ENCODE measurements around the gene OBP2B. TPM values are rescaled to one million over a fixed set of nuclear protein-coding genes. Genes with fewer than 3 reads are reported as not detected.
"Not testable (repeated sequence)": the region's sequence is repeated elsewhere in the genome, so short reads cannot be mapped to it uniquely, and the experiment has no call there.

Gene OBP2B
- polyA plus RNA-seq, 1 experiment: not detected

DNA sequence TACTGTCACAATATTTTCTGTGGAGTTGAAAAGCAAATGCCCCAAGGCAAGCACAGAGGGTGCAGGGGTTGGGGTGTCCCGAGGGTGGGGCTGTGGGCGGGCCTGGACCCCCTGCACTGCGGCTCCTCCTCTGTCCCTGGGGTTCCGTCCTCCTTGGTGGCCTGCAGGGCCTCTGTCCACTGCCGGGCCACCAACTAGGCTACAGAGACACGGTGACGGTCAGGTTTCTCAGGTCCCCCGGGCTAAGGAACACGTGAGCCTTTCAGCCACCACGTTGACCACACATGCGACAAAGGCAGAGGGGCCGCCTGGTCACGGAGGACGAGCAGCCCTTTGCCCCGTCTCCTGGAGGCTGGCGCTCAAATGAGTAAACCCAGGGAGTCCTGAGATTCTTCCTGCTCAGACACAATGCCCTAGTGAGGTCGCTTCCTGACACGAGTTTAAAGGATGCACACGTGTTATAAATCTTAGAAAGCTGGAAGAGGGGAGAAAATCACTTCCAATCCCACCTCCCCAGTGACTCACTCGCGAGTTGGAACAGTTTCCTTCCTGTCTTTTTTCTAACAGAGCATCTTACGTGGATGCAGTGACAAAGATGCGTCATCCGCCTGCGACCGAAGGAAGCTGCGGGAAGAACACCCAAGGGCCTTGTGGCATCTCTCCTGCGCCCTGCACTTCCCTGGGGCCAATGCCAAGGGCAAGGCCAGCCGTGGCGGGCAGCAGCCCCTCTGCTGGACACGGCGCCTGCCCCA is 24.8 kb upstream of the OBP2B start:
- Histone ChIP-seq H3K9me3 (ENCODE audit: control insufficient read depth, insufficient read depth, low read length) (no peaks in the 10 kb centered on the region; the same call in 1 of the 2 replicates), H3K27me3 (ENCODE audit: control insufficient read depth, insufficient read depth, low read length) (peaks cover 8% of the 10 kb centered on the region), H3K27ac (ENCODE audit: low read depth, low read length) (no peak overlapping the region), H3K4me3 (ENCODE audit: low read depth, low read length) (no peak overlapping the region)
- TF ChIP-seq, protein P1, sequence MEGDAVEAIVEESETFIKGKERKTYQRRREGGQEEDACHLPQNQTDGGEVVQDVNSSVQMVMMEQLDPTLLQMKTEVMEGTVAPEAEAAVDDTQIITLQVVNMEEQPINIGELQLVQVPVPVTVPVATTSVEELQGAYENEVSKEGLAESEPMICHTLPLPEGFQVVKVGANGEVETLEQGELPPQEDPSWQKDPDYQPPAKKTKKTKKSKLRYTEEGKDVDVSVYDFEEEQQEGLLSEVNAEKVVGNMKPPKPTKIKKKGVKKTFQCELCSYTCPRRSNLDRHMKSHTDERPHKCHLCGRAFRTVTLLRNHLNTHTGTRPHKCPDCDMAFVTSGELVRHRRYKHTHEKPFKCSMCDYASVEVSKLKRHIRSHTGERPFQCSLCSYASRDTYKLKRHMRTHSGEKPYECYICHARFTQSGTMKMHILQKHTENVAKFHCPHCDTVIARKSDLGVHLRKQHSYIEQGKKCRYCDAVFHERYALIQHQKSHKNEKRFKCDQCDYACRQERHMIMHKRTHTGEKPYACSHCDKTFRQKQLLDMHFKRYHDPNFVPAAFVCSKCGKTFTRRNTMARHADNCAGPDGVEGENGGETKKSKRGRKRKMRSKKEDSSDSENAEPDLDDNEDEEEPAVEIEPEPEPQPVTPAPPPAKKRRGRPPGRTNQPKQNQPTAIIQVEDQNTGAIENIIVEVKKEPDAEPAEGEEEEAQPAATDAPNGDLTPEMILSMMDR (IDR thresholded peaks at IDR 0.05; ENCODE audit: low read depth, low read length): no peak
- CTCF ChIA-PET: no interaction called here
- no peak for DNase-seq (ENCODE audit: low read depth, low spot score)
- POLR2A ChIA-PET: no interaction called here

DNA sequence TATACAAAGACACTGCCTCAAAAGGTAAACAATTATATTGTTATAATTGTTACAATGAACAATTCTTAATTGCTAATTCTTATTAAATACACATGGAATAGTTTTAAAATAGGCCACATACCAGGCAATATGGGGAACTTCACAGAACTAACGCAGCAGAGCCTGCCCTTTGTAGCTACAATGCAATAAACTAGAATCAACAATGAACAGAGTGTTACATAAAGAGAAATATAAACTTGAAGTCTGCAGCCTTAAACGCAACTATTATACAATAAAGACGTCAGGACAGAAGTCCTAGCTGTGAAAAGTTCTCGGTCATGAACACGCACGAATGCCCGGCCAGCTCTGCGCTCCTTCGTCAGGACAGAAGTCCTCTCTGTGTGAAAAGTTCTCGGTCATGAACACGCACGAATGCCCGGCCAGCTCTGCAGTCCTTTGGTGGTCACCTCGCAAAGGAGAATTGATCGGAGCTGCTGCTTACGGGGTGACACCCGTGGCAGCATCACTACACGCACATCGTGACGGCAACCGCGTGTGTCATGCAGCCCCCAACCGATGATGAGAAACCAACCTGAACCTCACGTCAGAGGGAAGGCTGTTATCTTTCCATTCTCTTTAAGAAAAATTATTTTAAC is 23.0 kb upstream of the OBP2B start:
- H3K9me3 ChIP-seq (ENCODE audit: control insufficient read depth, insufficient read depth, low read length); DNase-seq (ENCODE audit: low read depth, low spot score); CTCF ChIA-PET; H3K27me3 ChIP-seq (ENCODE audit: control insufficient read depth, insufficient read depth, low read length); POLR2A ChIA-PET; H3K27ac ChIP-seq (ENCODE audit: low read depth, low read length); H3K4me3 ChIP-seq (ENCODE audit: low read depth, low read length): not testable (repeated sequence)

DNA sequence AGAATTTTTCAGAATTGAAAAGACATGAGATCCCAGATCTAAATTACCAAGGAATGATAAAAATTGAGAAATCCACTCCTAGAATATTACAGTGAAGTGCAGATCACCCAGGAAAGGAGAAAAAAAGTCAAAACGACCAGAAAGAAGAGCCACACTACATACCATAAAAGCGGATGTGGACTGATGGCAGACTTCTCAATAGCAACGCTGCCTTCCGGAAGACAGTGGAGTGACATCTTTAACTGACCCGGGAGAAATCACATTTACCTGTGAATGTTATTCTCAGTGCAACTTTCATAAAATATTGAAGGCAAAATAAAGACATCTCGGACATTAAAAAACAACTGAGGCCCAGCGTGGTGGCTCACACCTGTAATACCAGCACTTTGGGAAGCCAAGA is 21.5 kb upstream of the OBP2B start:
- H3K9me3 ChIP-seq (ENCODE audit: control insufficient read depth, insufficient read depth, low read length); DNase-seq (ENCODE audit: low read depth, low spot score); H3K4me3 ChIP-seq (ENCODE audit: low read depth, low read length); CTCF ChIA-PET; POLR2A ChIA-PET; H3K27me3 ChIP-seq (ENCODE audit: control insufficient read depth, insufficient read depth, low read length); H3K27ac ChIP-seq (ENCODE audit: low read depth, low read length): not testable (repeated sequence)

DNA sequence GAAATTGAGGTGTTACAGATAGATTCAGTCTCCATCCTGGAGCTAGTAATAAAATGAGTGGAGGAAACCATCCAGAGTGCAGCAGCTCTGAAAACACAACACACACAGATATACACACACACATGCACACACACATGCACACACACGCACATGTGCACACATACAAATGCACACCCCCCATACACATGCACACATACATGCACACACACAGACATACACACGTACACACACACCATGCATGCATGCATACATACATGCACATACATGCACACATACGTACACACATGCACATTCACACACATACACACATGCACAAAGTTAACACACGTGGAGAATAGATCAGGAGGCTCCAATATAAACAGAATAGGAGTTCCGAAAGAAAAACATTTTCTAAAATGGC is 21.0 kb upstream of the OBP2B start:
- H3K27ac ChIP-seq (ENCODE audit: low read depth, low read length): no peak overlapping the region
- DNase-seq (ENCODE audit: low read depth, low spot score): no peak
- H3K27me3 ChIP-seq (ENCODE audit: control insufficient read depth, insufficient read depth, low read length): peaks cover 2% of the 10 kb centered on the region
- CTCF ChIA-PET: no interaction called here
- H3K4me3 ChIP-seq (ENCODE audit: low read depth, low read length): no peak overlapping the region
- TF ChIP-seq, protein P1 (IDR thresholded peaks at IDR 0.05; ENCODE audit: low read depth, low read length): no peak
- POLR2A ChIA-PET: no interaction called here
- H3K9me3 ChIP-seq (ENCODE audit: control insufficient read depth, insufficient read depth, low read length): no peaks in the 10 kb centered on the region; the same call in 1 of the 2 replicates

DNA sequence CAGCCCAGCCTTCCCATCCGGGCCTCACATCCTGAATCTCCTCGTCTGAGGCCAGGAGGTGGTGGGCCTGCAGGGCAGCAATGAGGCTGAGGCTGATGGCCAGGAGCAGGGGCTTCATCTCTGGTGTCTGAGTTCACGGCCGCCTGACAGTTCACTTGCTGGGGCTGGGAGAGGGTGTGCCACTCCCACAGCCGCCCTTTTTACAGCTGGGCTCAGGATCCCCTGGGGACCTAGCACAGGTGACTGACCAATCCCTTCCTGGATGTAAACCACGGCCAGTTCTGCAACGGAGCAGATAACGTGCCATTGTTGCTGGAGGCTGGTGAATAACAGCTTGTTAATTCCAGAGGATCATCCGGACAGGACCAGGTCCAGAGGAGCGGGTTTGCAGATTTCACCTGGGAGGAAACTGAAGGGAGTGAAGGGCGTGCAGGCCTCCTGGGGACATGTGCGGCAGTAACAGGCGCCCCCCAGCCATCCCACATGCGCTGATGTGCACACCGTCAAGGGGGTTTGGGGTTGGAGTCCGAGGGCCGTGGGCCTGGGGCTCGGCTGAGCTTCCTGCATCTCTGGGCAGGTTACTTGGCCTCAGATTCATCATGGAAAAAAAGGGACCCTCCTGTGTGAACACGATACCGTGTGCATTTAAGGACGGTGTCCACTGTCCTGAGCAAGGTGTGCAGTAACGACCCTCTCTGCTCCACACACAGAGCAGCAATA is 19.6 kb upstream of the OBP2B start:
- H3K9me3 ChIP-seq (ENCODE audit: control insufficient read depth, insufficient read depth, low read length); CTCF ChIA-PET; POLR2A ChIA-PET; H3K27ac ChIP-seq (ENCODE audit: low read depth, low read length); H3K27me3 ChIP-seq (ENCODE audit: control insufficient read depth, insufficient read depth, low read length); H3K4me3 ChIP-seq (ENCODE audit: low read depth, low read length); DNase-seq (ENCODE audit: low read depth, low spot score): not testable (repeated sequence)

DNA sequence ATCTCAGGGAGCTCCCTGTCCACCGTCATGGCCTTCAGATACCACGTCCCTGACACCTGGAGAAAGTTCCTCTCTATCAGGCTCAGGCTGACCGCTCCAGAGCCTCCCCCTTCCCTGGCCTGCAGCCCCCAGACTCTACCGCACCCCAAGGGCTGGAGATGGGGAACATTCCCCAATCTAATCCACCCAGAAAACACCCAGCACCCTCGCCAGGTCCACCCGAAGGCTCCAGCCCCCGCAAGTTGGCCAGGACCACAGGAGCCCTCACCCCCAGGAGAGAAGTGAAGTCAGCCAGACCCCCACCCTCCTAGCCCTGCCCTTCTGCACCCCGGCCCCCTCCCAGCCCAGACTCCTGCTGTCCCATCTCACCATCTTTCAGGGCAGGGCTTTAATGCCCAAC is 18.9 kb upstream of the OBP2B start:
- H3K9me3 ChIP-seq (ENCODE audit: control insufficient read depth, insufficient read depth, low read length); POLR2A ChIA-PET; H3K4me3 ChIP-seq (ENCODE audit: low read depth, low read length); DNase-seq (ENCODE audit: low read depth, low spot score); H3K27me3 ChIP-seq (ENCODE audit: control insufficient read depth, insufficient read depth, low read length); H3K27ac ChIP-seq (ENCODE audit: low read depth, low read length); CTCF ChIA-PET: not testable (repeated sequence)
